Ishikawa (cell line): ENCODE results near the gene DMRT3.

ENCODE experiments used
- CEBPB ChIP-seq: IDR thresholded peaks from 2 replicates; pipeline ENCODE4 v1.6.1; 2012
- CREB1 ChIP-seq: IDR thresholded peaks from 2 replicates; pipeline ENCODE4 v1.6.1; 2012; ENCODE audit warnings: low read depth
- EGR1 ChIP-seq: IDR thresholded peaks from 2 replicates; pipeline ENCODE4 v1.6.1; 2012
- EP300 ChIP-seq: IDR thresholded peaks from 2 replicates; pipeline ENCODE4 v1.6.1; 2012; ENCODE audit warnings: borderline replicate concordance
- RAD21 ChIP-seq: IDR thresholded peaks from 2 replicates; pipeline ENCODE4 v1.6.1; 2012; ENCODE audit warnings: low read depth
- TAF1 ChIP-seq: IDR thresholded peaks from 2 replicates; pipeline ENCODE4 v1.6.1; 2012; ENCODE audit warnings: low read depth, mild to moderate bottlenecking
- TEAD4 ChIP-seq: IDR thresholded peaks from 2 replicates; pipeline ENCODE4 v1.6.1; 2012
- TF ChIP-seq, protein P1 (sequence below): IDR thresholded peaks from 2 replicates; pipeline ENCODE4 v1.6.1; 2012; ENCODE audit warnings: low read depth, mild to moderate bottlenecking
- TF ChIP-seq, protein P2 (sequence below): IDR thresholded peaks from 2 replicates; pipeline ENCODE4 v1.6.1; 2012
- TF ChIP-seq, protein P3 (sequence below): IDR thresholded peaks from 2 replicates; pipeline ENCODE4 v1.6.1; 2012

DNA sequence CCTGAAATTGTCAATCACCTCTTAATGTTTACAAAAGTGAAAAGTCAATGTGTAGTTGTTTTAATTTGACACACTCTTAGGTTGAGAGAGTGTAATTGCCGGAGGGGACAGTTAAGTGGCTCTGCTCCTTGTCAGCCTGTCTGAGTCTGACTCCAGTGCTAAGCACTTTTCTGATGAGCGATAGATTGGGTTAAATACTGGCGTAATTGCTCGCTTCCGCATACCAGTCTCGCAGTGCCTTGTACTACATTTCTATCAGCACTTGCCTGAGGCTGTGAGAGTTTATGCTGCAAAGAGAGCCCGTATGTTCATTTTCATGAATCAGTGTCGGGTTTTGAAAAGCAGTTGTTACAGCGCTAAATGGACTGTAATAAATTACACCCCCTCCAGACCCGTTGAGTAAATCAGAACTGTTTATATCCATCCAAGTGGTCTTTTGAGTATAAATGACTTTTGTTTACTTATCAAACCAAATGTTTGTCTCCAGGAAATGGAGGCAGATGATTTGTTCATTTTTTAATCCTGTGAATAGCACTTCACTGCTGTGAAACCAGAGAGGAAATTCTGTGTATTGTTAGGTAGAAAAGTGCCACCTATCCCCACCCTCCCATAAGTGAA lies 41.0 kb upstream of the DMRT3 start:
- TF ChIP-seq CEBPB (no peak), CREB1 (no peak), TAF1 (no peak), RAD21 (no peak), EP300 (no peak), TEAD4 (no peak), EGR1 (no peak)
- TF ChIP-seq, protein P1, sequence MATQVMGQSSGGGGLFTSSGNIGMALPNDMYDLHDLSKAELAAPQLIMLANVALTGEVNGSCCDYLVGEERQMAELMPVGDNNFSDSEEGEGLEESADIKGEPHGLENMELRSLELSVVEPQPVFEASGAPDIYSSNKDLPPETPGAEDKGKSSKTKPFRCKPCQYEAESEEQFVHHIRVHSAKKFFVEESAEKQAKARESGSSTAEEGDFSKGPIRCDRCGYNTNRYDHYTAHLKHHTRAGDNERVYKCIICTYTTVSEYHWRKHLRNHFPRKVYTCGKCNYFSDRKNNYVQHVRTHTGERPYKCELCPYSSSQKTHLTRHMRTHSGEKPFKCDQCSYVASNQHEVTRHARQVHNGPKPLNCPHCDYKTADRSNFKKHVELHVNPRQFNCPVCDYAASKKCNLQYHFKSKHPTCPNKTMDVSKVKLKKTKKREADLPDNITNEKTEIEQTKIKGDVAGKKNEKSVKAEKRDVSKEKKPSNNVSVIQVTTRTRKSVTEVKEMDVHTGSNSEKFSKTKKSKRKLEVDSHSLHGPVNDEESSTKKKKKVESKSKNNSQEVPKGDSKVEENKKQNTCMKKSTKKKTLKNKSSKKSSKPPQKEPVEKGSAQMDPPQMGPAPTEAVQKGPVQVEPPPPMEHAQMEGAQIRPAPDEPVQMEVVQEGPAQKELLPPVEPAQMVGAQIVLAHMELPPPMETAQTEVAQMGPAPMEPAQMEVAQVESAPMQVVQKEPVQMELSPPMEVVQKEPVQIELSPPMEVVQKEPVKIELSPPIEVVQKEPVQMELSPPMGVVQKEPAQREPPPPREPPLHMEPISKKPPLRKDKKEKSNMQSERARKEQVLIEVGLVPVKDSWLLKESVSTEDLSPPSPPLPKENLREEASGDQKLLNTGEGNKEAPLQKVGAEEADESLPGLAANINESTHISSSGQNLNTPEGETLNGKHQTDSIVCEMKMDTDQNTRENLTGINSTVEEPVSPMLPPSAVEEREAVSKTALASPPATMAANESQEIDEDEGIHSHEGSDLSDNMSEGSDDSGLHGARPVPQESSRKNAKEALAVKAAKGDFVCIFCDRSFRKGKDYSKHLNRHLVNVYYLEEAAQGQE = no peak
- TF ChIP-seq, protein P2, sequence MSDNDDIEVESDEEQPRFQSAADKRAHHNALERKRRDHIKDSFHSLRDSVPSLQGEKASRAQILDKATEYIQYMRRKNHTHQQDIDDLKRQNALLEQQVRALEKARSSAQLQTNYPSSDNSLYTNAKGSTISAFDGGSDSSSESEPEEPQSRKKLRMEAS = no peak
- TF ChIP-seq, protein P3, sequence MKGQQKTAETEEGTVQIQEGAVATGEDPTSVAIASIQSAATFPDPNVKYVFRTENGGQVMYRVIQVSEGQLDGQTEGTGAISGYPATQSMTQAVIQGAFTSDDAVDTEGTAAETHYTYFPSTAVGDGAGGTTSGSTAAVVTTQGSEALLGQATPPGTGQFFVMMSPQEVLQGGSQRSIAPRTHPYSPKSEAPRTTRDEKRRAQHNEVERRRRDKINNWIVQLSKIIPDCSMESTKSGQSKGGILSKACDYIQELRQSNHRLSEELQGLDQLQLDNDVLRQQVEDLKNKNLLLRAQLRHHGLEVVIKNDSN = no peak
